ENCODE results near the gene FBRS.
"Not testable (repeated sequence)": the region's sequence is repeated elsewhere in the genome, so short reads cannot be mapped to it uniquely, and the experiment has no call there.

Gene FBRS

DNA sequence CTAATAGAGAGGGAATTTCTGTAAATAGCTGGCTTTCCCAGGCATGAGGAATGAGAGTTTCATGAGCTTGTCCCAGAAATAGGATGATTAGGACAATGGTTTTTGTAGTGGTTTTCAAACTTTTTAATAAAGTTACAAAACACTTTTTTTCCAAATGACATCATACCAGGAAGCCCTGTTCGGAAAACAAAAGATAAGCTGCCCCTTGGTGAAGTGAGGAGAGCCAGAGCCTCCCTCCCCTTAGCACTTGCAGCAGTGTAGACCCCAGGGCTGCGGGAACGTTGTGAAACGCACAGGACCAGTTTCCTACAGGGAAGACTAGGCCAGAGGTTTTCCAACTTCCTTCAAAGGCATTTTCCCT, 7.6 kb downstream of the FBRS start:
- DNase-seq, result no peak

GRCh38 chr16:30666681-30667080, 8.4 kb downstream of the FBRS start:
- DNase-seq, result no peak

DNA sequence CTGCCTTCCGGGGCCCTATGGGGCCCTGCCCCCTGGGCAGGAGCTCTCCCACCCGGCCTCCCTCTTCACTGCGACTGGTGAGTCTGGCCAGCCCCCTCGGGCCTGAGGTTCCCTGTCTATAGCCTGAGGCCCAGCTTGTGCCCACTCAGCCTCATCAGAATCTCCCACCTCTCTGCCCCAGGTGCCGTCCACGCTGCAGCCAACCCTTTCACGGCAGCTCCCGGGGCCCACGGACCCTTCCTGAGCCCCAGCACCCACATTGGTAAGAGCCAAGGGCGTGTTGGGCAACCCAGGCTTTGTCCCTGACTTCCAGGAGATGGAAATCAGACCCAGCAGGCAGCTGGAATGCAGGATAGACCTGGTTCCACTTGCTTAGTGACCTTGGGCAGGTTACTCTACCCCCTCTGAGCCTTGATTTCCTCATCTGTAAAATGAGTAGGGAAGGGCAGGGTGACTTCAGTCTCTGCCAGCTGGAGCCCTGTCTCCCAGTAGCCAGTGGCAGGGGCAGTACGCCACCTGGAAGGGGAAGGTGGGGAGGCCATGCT, 9.2 kb downstream of the FBRS start:
- DNase-seq, result no peak

DNA sequence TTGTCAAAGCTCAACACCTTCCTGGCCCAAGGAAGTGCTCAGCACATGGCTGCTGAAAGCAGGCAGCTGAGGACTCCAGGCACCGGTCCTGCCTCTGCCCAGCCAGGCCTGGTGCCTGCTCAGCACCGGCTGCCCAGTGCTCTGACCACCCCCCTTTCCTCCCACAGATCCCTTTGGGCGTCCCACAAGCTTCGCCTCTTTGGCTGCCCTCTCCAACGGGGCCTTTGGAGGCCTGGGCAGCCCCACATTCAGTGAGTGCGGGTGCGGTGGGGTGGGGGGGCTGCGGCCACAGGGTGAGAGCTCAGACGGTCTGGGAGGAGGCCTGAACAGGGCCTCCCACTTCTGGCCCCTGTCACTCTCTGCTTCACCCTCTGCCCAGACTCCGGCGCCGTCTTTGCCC, 10.2 kb downstream of the FBRS start:
- DNase-seq, result no peak

DNA sequence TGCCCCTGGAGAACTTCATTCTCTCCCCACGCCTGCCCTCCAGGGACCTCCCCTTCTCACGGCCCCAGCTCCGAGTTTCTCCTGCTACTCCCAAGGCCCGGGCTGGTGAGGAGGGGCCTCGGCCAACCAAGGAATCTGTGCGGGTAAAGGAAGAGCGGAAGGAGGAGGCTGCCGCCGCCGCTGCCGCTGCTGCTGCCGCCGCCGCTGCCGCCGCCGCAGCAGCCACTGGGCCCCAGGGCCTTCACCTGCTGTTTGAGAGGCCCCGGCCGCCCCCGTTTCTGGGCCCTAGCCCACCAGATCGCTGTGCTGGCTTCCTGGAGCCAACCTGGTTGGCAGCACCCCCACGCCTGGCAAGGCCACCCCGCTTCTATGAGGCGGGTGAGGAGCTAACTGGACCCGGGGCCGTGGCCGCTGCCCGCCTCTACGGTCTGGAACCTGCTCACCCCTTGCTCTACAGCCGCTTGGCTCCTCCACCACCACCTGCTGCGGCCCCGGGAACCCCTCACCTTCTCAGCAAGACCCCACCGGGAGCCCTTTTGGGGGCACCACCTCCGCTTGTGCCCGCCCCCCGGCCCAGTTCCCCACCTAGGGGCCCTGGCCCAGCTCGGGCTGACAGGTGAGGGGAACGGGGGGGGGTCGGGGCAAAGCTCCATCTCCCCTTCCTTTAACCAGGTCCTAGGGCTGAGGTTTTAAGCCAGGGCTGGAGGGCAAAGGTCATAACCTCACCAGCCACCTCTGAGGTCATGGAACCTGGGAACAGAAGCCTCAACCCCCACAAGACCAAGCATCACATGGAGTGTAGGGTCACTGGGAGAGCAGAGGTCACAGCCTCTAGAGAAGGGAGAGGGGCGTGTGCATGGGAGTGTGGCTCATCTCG, 11.0 kb downstream of the FBRS start:
- no peak for DNase-seq

GRCh38 chr16:30669903-30670824, 11.9 kb downstream of the FBRS start:
- DNase-seq, result no peak

GRCh38 chr16:30675143-30675542, 16.9 kb downstream of the FBRS start:
- no peak for DNase-seq

DNA sequence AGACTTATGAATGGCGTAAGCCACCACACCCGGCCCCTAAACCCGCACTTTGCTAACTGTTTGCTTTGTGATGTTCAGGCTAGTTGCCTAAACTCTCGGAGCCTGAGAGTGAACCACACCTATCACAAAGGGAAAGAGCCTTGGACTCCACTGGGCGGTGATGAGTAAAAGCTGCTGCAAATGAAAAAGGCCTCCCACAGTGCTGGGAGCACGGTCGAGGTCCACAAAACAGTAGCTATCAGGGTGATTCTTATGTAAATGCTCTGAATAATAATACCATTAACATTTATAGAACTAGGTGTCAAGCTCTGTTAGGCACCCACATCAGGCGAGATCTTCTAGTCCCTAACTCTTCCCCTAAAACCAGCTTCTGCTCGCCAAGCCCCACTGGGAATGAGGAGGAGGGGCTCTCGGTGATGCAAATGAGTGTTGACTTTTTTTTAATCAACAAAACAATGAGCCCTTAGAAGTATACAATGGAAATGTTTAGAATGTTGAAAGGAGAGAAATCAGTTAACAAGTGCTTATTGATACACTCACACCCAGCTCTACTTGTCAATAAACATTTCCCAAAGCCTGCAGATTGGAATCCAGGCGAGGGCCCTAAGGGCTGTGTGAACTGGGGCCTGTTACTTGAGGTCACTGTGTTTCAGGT, 19.8 kb downstream of the FBRS start:
- DNase-seq, result no peak

DNA sequence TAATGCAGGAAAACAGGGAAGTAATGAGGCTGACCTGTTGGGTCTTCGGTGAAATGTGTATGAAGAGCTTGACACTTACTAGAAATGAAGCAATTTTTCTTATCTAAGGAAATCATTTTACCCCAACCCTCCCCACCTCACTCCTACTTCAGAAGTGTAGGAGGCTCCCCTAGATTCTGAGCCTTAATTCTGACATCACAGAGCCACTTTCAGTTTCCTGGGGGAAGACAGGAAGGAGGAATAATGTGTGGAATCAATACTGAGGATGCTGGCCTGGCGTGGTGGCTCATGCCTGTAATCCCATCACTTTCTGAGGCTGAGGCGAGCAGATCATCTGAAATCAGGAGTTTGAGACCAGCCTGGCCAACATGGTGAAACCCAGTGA, 20.3 kb downstream of the FBRS start:
- DNase-seq, result no peak

DNA sequence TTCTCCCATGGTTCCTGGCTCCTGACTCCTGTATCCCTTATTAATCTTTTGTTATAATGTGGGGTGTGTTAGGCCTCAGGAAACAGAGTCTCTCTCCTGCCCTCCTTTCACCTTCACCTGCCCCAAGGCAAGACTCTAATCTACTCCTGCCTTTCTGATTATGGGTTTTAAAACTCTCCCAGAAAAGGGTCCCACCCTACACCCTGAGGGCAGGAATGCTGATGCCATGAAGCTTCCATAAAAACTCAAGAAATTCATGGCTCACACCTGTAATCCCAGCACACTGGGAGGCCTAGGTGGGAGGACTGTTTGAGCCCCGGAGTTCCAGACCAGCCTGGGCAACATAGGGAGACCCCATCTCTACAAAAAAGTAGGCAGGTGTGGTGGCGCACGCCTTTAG, 22.1 kb downstream of the FBRS start:
- DNase-seq, result no peak

GRCh38 chr16:30688701-30689100, 30.5 kb downstream of the FBRS start:
- no peak for DNase-seq

DNA sequence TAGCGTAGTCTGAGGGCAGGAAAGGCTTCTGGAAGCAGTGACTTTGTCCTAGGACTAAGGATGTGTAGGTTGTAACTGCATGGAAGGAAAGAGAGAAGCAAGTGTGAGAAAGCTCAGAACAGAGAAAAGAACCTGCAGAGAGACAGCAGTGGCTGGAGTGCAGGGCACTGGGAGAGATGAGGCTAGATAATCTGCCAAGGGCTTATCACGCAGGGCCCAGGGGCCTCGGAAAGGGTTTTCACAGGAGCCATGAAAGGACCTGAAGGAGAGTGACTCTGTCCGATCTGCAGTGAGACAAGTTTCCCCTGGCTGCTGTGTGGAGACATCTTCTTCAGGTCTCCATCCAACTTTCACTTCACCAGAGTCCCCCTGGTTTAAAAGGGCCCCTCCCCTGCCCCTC, 33.7 kb downstream of the FBRS start:
- no peak for DNase-seq

- DNase-seq, result no peak
Measured at GRCh38 chr16:30692396-30693064, 34.3 kb downstream of the FBRS start.

- no peak for DNase-seq
Measured at GRCh38 chr16:30694926-30695693, 36.9 kb downstream of the FBRS start.

- not testable (repeated sequence) for DNase-seq
Measured at GRCh38 chr16:30696646-30697045, 38.4 kb downstream of the FBRS start.

DNA sequence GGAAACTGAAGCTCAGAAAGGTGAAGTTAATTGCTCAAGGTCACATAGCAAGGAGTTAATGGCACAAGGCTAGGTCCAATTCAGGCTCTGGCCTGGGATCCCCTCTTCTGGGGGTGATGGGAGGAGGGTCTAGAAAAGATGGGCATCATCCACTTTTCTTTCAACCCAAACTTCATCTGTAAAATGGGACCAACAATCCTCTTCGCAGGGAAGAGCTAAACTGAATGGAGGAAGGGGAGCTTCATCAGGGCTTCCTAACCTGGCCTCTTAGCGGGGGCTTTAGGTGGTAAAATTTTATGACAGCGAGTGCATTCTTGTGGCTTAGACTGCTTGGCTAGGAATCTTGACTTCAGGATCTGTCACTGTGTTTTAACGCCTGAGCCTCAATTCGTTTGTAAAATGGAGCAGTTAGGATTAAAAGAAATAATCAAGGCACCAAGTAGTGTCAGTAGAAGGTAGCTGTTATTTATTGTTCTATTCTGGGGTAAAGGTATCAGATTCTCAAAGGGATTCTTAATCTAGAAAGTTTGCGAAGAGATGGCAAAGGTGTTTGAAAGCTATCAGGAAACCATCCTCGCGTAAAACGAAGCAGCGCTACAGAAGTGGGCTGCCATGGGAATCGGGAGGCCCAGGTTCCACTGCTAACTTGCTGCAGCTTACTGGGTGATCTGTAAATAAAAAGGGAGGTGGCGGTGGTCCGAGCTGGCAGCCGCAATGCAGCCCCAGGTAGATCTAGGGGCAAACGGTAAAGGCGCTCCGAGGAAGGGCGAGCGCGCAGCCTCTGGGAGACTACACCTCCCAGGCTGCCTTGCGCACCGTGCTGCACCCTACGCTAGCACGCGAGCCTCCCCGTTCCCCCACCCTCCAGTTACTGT, 39.3 kb downstream of the FBRS start:
- DNase-seq, result no peak

GRCh38 chr16:30698139-30698815, 40.0 kb downstream of the FBRS start:
- peak; percentile 99 for DNase-seq

DNA sequence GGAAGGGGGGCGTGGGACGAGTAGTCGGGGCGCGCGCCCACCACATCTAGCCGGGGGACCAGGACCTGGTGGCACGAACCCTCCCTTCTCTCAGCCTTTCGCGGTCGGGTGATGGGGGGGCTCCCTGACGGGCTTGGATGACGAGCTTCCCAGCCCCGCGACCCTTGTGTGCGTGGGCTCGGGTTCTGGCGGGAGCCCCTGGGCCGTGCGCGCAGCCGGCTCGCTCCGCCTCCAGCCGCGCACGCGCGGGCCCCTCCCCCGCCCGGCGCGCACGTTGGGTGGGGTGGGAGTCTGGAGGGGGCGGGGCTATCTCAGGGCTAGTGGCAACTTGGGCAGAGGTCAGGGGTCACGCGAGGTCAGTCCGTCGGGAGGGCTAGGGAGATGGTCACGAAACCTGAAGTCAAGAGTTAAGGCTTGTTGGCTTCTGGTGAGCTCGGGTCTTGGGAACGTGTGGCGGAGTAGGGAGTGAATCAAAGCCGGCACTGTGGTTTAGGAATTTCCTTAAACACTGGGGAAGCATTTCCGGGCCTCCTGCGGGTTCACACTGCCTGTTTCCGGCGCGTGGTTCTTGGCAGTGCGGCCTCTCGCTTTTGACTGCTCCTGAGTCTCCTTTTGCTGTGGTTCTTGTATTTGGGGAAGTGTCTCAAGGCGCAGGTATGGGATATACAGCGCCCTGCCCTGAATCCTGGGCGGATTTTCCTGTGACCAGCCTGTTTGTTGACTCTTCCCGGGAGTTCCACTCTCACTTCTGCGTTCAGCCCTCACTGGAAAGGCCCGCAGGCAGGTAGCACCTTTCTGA, 40.8 kb downstream of the FBRS start, which contains the start of gene SRCAP:
Gene SRCAP, plus strand, starts transcription at position 356 of the 799 bp plus-strand sequence. CDS start 1,654 bp downstream, outside the sequence.
- peak; percentile 67 for DNase-seq

DNA sequence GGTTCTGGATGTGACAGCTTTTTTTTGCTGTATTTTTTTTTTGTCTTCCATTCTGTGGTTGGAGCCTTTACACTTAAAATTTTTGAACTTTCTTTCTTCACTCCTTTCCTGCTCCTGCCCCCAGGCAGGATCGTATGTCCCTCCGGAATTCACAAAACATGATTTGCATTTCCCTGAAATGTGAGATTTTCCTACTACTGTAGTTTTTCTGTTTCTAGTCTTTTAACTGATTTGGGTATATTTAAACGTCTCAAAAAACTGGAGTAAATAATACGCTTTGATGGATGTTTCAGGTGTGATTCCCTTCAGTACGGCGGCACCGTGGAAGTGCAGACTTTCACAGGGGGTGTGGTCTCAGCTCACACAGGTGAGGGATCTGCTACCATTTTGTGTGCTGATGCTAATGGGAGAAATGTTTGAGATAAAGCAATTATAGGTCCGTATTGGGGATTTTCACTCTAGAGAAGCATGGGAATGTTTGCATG, 41.4 kb downstream of the FBRS start:
- DNase-seq, result no peak

Measured in activated CD4-positive, alpha-beta T cell treated with anti-CD3 and anti-CD28 coated beads for 1 hour (primary cell).